ENCODE measurements around the gene CERS2. TPM values are rescaled to one million over a fixed set of nuclear protein-coding genes. Genes with fewer than 3 reads are reported as not detected.

CERS2 gene
- total RNA-seq (2014; rRNA removed; shearing (Covaris generic)): 50.9 and 64.7 TPM in 2 replicates
- total RNA-seq (2022): 92.8 and 96.6 TPM in 2 replicates
- percentile 75 among the genes with signal in this experiment for Bru-seq, nascent RNA
- percentile 83 among the genes with signal in this experiment for BruChase-seq, experiment 1, labeled RNA remaining after a 6-hour chase
- percentile 90 among the genes with signal in this experiment for BruChase-seq, experiment 2, labeled RNA remaining after a 2-hour chase
- long read RNA-seq, transcript CERS2-201 (11 exons, 2,544 nt): minor isoform, 9 of 134 reads
- long read RNA-seq, transcript CERS2-205 (11 exons, 2,505 nt): major isoform, 92 of 134 reads
- long read RNA-seq, partial matches to known transcripts: 9 of 134 reads
- long read RNA-seq, other reads (novel, unspliced or antisense): 23 of 134 reads

GRCh38 chr1:150974580-150975478 lies at the start of gene CERS2:
TSS of gene CERS2 (minus strand) at chr1:150974835. CDS start at chr1:150969090, 5,745 bp downstream.
- Histone ChIP-seq H3K4me1 (ENCODE audit: insufficient read depth, low read length, poor library complexity, severe bottlenecking) (peaks cover 44% of the 10 kb centered on the region), H4K20me1 (ENCODE audit: insufficient read depth, low read length) (no peaks in the 10 kb centered on the region), H3K36me3 (ENCODE audit: insufficient read depth, low read length) (peaks cover 3% of the 10 kb centered on the region; the same call in 1 of the 2 replicates), H3K9me2 (ENCODE audit: insufficient read depth, low read length) (no peaks in the 10 kb centered on the region), H3K9me3 (ENCODE audit: low read length) (no peaks in the 10 kb centered on the region), H3K4me2 (ENCODE audit: low read length) (peak within 1 kb of the TSS; percentile 83), H2AFZ (ENCODE audit: low read length) (peak within 1 kb of the TSS; percentile 64), H3K27ac (ENCODE audit: low read depth, low read length, poor library complexity, severe bottlenecking) (peak within 1 kb of the TSS; percentile 72), H3K4me3 (ENCODE audit: low read depth, low read length, poor library complexity, severe bottlenecking) (peak within 1 kb of the TSS; percentile 80), H3K79me2 (ENCODE audit: insufficient read depth, low read depth, low read length) (peaks cover 40% of the 10 kb centered on the region; the same call in 1 of the 2 replicates)
- DNase-seq (ENCODE audit: low spot score): peak; percentile 74
- ChIA-PET POLR2A (interaction anchor here (1.1 to 1.7 kb wide), 3 partner anchors 8 to 31 kb away, joined by 3 to 7 read pairs (median 5); partner anchors contain the start of genes ANXA9 and MINDY1), CTCF (ENCODE audit: unreplicated experiment) (no interaction called here)
- BruUV-seq (replicated peaks): no TSS peak
- TF ChIP-seq EZH2phosphoT487 (IDR thresholded peaks at IDR 0.05; ENCODE audit: borderline replicate concordance, low read depth, low read length) (no peak), CTCF (conservative IDR thresholded peaks at IDR 0.05; ENCODE audit: low read length) (no peak)
- intact Hi-C loops (cut with micrococcal nuclease; ENCODE audit: unreplicated experiment): loop anchor here (1.0 to 10.0 kb wide), 4 partner anchors 49 to 510 kb away; partner anchors contain the start of genes ENSA and SETDB1

- H4K20me1 ChIP-seq (ENCODE audit: insufficient read depth, low read length): no peaks in the 10 kb centered on the region
- intact Hi-C loops (cut with micrococcal nuclease; ENCODE audit: unreplicated experiment): no loop called here
- peaks cover 16% of the 10 kb centered on the region; the same call in 1 of the 2 replicates for H3K79me2 ChIP-seq (ENCODE audit: insufficient read depth, low read depth, low read length)
- no peak for DNase-seq (ENCODE audit: low spot score)
- no peak overlapping the region for H3K27ac ChIP-seq (ENCODE audit: low read depth, low read length, poor library complexity, severe bottlenecking)
- no peaks in the 10 kb centered on the region for H3K9me3 ChIP-seq (ENCODE audit: low read length)
- POLR2A ChIA-PET: interaction anchor here (0.6 kb wide), 1 partner anchor 37 kb away, joined by 4 read pairs; no protein-coding TSS in a partner anchor
- CTCF ChIA-PET (ENCODE audit: unreplicated experiment): no interaction called here
- no TSS peak for BruUV-seq (replicated peaks)
- no peak overlapping the region for H2AFZ ChIP-seq (ENCODE audit: low read length)
- no peak overlapping the region for H3K4me3 ChIP-seq (ENCODE audit: low read depth, low read length, poor library complexity, severe bottlenecking)
- H3K4me1 ChIP-seq (ENCODE audit: insufficient read depth, low read length, poor library complexity, severe bottlenecking): peaks cover 9% of the 10 kb centered on the region
- H3K36me3 ChIP-seq (ENCODE audit: insufficient read depth, low read length): peaks cover 8% of the 10 kb centered on the region
- TF ChIP-seq CTCF (conservative IDR thresholded peaks at IDR 0.05; ENCODE audit: low read length): no peak
- no peak for TF ChIP-seq EZH2phosphoT487 (IDR thresholded peaks at IDR 0.05; ENCODE audit: borderline replicate concordance, low read depth, low read length)
- H3K9me2 ChIP-seq (ENCODE audit: insufficient read depth, low read length): no peaks in the 10 kb centered on the region
- H3K4me2 ChIP-seq (ENCODE audit: low read length): no peak overlapping the region
These were observed 38.9 kb upstream of the CERS2 start for GRCh38 chr1:151013518-151013917.
